ENCODE measurements around the gene DEF6.

GRCh38 chr6:35309611-35310264, 12.1 kb downstream of the DEF6 start:
- TF ChIP-seq POLR2AphosphoS5 (IDR thresholded peaks at IDR 0.05; ENCODE audit: low read depth) = no peak
- no peak for TF ChIP-seq CTCF (conservative IDR thresholded peaks at IDR 0.05; ENCODE audit: low read depth in 2 of 2)
- no peak for TF ChIP-seq STAT1 (IDR thresholded peaks at IDR 0.05; ENCODE audit: unreplicated experiment)

Measured in GM23338 (cell line).